NB4 (cell line): ENCODE results near the gene UNC119B.

Experiments used
- DNase-seq: peaks from one replicate; pipeline ENCODE4 v3.0.0; 2010; ENCODE audit warnings: low read depth
- H3K4me3 ChIP-seq: one replicate; pipeline ENCODE4 v1.5.1; 2011; ENCODE audit warnings: mild to moderate bottlenecking, low read depth, low read length, moderate library complexity
- MYC ChIP-seq: IDR thresholded peaks from 2 replicates; pipeline ENCODE4 v1.6.1; 2011; ENCODE audit warnings: low read depth, low read length
- POLR2A ChIP-seq: IDR thresholded peaks from 2 replicates; pipeline ENCODE4 v1.6.1; 2011; ENCODE audit warnings: mild to moderate bottlenecking; ENCODE audit not compliant: insufficient read length; ENCODE audit errors: extremely low read depth
- TF ChIP-seq, protein P1 (sequence below): IDR thresholded peaks from 2 replicates; pipeline ENCODE4 v1.6.1; 2011; ENCODE audit warnings: low read depth, low read length
- TF ChIP-seq, protein P2 (sequence below): IDR thresholded peaks from one replicate; pipeline ENCODE4 v1.5.1; 2012; ENCODE audit warnings: low read depth, low read length

UNC119B gene

DNA sequence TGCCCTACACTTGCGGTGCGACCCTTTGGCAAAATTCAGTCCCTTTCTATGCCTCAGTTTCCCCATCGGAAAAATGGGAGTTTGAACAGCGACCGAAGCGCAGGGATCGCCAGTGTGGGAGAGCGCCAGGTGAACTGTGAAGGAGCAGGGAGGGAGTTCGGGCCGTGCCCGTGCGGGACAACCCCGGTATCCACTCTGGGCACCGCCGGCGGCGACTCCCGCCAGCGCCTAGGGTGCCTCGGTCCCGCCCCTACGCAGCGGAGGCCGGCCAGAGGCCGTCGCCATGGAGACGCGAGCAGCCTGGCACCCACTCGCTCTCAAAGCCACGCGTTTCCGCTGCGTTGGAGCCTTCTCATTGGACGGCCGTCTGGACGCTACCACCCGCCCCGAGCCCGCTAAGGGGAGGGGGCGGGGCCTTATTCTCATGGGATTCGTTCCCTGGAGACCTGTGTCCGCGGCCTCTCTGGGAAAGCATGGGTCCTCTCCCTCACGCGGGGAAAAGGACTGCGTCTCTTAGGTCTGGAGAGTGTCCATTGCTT lies 24.0 kb upstream of the UNC119B start:
- TF ChIP-seq MYC (0 out of 2 replicates have a peak, but pooled peaks have one; percentile 26), POLR2A (peak; percentile 81)
- TF ChIP-seq, protein P1, sequence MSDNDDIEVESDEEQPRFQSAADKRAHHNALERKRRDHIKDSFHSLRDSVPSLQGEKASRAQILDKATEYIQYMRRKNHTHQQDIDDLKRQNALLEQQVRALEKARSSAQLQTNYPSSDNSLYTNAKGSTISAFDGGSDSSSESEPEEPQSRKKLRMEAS: no peak; the same call in none of the 2 replicates
- TF ChIP-seq, protein P2, sequence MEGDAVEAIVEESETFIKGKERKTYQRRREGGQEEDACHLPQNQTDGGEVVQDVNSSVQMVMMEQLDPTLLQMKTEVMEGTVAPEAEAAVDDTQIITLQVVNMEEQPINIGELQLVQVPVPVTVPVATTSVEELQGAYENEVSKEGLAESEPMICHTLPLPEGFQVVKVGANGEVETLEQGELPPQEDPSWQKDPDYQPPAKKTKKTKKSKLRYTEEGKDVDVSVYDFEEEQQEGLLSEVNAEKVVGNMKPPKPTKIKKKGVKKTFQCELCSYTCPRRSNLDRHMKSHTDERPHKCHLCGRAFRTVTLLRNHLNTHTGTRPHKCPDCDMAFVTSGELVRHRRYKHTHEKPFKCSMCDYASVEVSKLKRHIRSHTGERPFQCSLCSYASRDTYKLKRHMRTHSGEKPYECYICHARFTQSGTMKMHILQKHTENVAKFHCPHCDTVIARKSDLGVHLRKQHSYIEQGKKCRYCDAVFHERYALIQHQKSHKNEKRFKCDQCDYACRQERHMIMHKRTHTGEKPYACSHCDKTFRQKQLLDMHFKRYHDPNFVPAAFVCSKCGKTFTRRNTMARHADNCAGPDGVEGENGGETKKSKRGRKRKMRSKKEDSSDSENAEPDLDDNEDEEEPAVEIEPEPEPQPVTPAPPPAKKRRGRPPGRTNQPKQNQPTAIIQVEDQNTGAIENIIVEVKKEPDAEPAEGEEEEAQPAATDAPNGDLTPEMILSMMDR: no peak
- peak overlapping the region; percentile 84 for H3K4me3 ChIP-seq
- DNase-seq: peak; percentile 100

DNA sequence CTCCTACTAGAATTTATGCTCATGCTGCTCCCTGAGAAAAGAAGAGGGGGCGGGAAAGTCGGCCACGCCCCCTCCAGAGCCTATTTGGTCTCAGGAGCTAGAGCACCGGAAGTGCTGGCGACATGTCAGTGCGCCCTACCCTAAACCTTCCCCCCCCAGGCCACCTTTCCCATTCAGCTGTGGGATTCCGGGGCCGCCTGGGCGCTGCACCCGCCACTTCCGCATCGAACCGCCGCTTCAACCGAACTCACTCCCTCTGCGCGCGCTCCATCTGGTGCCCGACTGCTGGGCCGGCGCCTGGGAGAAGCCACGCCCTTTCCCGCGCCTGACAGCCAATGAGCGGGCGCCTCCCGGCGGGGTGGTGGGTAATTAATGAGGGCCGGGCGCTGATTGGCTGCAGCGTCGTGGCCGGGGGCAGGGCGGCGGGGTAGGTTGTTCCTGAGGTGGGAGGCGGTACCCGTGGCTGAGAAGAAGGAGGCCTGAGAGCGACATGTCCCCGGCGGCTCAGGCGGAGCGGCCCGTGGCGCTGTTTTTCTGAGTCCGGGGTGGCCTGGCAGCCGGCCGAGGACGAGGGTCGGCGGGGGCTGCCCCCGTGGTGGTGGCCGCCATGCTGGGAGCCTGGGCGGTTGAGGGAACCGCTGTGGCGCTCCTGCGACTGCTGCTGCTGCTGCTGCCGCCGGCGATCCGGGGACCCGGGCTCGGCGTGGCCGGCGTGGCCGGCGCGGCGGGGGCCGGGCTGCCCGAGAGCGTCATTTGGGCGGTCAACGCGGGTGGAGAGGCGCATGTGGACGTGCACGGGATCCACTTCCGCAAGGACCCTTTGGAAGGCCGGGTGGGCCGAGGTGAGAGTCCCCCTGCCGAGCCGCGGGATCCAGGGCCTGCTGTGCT lies 23.3 kb upstream of the UNC119B start, which contains the start of gene MLEC:
MLEC (plus strand) TSS at position 460 of the 888 bp plus-strand sequence; CDS start at position 608, 148 bp downstream.
- TF ChIP-seq, protein P1: peak; percentile 73
- TF ChIP-seq, protein P2: no peak
- peak; percentile 81 for TF ChIP-seq MYC
- peak; percentile 87 for TF ChIP-seq POLR2A
- peak; percentile 100 for DNase-seq
- H3K4me3 ChIP-seq: peak within 1 kb of the TSS; percentile 92

DNA sequence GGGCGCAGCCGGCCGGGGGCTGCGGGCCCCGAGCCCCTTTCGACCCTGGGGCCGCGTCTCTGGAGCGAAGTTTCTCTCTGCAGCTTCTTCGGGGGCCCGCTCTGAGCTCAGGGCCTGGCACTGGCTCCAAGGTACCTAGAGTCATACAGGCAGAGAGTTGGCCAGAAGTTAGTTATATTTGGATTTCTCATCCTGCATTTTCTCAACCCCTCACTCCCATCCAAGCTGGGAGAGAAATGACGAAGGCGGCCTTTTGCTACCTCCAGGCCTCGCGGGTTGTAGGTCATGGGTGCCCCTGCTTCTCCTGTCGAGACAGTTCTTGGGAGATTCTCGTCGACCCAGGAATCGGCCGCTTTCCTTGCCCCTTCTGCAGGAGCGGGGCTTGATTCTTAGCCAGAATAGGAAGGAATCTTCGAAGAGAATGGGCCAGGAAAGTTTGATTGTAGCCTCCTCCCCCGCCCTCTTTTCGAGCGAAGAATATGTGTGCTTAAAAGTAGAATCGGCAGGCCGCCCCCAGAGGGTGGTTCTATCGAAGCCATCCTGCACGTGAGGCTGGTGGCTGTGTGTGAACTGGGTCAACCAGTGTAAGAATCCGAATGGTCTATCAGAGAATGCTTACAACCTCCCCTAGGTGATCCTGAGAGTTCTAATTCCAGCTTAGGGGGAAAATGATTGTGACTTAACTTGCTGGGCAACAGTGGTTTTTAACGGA lies 22.5 kb upstream of the UNC119B start:
- H3K4me3 ChIP-seq: peak overlapping the region; percentile 92
- TF ChIP-seq MYC: peak; percentile 16; the same call in 1 of the 2 replicates
- no peak for TF ChIP-seq POLR2A
- TF ChIP-seq, protein P1: peak; percentile 54
- DNase-seq: peak; percentile 63

DNA sequence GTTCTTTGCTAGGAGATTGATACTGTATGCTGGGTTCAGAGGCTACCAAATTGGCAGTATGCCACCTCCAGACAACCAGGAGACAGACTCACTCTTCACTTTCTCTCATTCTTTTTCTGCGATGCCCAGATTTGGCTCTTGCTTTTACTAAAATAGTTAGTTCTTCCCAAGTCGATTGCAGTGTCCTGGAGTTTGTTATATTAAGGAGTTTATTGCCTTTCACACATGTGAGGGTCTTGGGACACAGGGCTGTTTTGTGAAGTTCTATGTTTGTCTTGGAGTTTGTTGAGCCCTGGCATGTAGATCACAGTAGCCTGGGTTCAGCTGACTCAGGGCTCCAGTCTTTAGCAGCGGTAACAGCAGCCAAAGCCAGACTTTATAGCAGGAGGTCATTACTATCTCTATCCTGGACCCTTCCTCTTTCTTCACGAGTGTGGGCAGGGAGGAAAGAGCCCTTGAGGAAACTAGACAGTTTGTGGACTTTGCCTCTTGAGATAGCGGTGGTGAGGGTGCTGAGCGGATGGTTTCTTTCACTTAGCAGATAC lies 21.7 kb upstream of the UNC119B start:
- TF ChIP-seq, protein P2: no peak
- TF ChIP-seq MYC (peak; percentile 45; the same call in 1 of the 2 replicates), POLR2A (no peak)
- TF ChIP-seq, protein P1: 0 out of 2 replicates have a peak, but pooled peaks have one; percentile 18
- H3K4me3 ChIP-seq: peak overlapping the region; percentile 92
- DNase-seq: peak; percentile 84

DNA sequence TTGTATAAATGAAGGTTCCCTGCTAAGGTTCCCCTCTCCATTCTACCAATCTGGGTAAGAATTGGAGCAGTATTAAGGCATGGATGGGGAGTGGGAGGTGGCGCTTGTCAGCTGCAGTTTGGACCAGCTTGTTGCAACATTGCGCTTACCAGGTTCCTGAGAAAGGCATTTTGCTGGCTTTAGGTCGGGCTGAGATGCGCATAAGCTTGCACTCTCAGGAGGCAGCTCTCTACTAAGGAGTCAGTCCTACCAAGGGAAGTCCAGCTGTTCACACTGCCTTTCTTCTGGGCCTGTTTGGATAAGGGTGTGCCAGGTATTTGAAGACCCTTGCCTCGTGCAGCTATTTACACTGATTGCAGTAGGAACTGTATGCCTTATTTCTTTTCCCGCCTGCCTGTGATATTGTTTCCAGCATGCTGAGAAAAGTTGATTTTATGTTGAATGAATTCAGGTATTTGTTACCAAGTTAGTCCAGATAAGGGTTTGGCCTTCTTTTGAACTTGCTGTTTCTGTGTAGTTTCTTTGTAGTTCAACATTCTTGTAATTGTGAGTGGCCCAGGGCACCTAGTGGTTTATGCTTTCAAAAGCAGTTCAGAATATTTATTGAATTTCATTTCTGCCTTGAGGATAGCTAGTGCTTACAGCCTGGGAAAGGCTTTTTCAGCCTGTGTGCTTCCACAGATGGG lies 20.7 kb upstream of the UNC119B start:
- no peak for TF ChIP-seq POLR2A
- TF ChIP-seq, protein P1: no peak
- TF ChIP-seq MYC: no peak
- TF ChIP-seq, protein P2: no peak
- peak overlapping the region; percentile 92 for H3K4me3 ChIP-seq
- DNase-seq: peak; percentile 37
